ENCODE results near the gene PTTG1.
A peak's percentile ranks its signal among the peaks of the same experiment; 100 is the strongest.

PTTG1 gene

GRCh38 chr5:160421625-160422258 is at the start of gene PTTG1:
PTTG1 (plus strand) TSS chr5:160421855; CDS start chr5:160422313, 458 bp downstream.
- DNase-seq = peak; percentile 78 to 99 (median 89)
- intact Hi-C loops (cut with DNase I) = no loop called here

- DNase-seq = no peak
- intact Hi-C loops (cut with DNase I) = no loop called here
Observed at GRCh38 chr5:160375166-160375565, 46.5 kb upstream of the PTTG1 start.

GRCh38 chr5:160375701-160376100 is 46.0 kb upstream of the PTTG1 start:
- no peak for DNase-seq
- intact Hi-C loops (cut with DNase I) = no loop called here

GRCh38 chr5:160376416-160376815 is 45.2 kb upstream of the PTTG1 start:
- intact Hi-C loops (cut with DNase I) = no loop called here
- DNase-seq = no peak

- no peak for DNase-seq
- intact Hi-C loops (cut with DNase I) = no loop called here
Observed at GRCh38 chr5:160377651-160378050, 44.0 kb upstream of the PTTG1 start.

- intact Hi-C loops (cut with DNase I) = no loop called here
- DNase-seq = no peak
Observed at GRCh38 chr5:160378330-160378729, 43.3 kb upstream of the PTTG1 start.

- DNase-seq = no peak
- intact Hi-C loops (cut with DNase I) = no loop called here
Observed at GRCh38 chr5:160379511-160379910, 42.1 kb upstream of the PTTG1 start.

GRCh38 chr5:160380041-160380440 is 41.6 kb upstream of the PTTG1 start:
- intact Hi-C loops (cut with DNase I) = no loop called here

GRCh38 chr5:160382346-160382745 is 39.3 kb upstream of the PTTG1 start:
- intact Hi-C loops (cut with DNase I) = no loop called here
- no peak for DNase-seq

More at GRCh38 chr5:160380041-160380440, 41.6 kb upstream of the PTTG1 start:
- DNase-seq = no peak

GRCh38 chr5:160384681-160385080 is 37.0 kb upstream of the PTTG1 start:
- intact Hi-C loops (cut with DNase I) = no loop called here
- DNase-seq = no peak

GRCh38 chr5:160385496-160385895 is 36.2 kb upstream of the PTTG1 start:
- intact Hi-C loops (cut with DNase I) = no loop called here
- no peak for DNase-seq

GRCh38 chr5:160387445-160387844 is 34.2 kb upstream of the PTTG1 start:
- intact Hi-C loops (cut with DNase I) = no loop called here
- no peak for DNase-seq

- intact Hi-C loops (cut with DNase I) = loop anchor here (2.0 to 5.0 kb wide), 2 partner anchors 194 to 370 kb away; no protein-coding TSS in a partner anchor
- DNase-seq = no peak
Observed at GRCh38 chr5:160390787-160391696, 30.6 kb upstream of the PTTG1 start.

- intact Hi-C loops (cut with DNase I) = no loop called here
- no peak for DNase-seq
Observed at GRCh38 chr5:160395111-160395510, 26.5 kb upstream of the PTTG1 start.

GRCh38 chr5:160397492-160397891 is 24.2 kb upstream of the PTTG1 start:
- DNase-seq = no peak
- intact Hi-C loops (cut with DNase I) = no loop called here

- intact Hi-C loops (cut with DNase I) = no loop called here
- no peak for DNase-seq
Observed at GRCh38 chr5:160398806-160399205, 22.8 kb upstream of the PTTG1 start.

- intact Hi-C loops (cut with DNase I) = loop anchor here (2.0 kb wide), 1 partner anchor 19 kb away; the partner anchor contains the start of gene SLU7
- DNase-seq = peak; percentile 88 to 99 (median 91)
Observed at GRCh38 chr5:160399402-160400353, 22.0 kb upstream of the PTTG1 start, which contains the start of gene FAM200C. FAM200C (minus strand) TSS chr5:160400054; CDS start chr5:160395490, 4,564 bp downstream.

- intact Hi-C loops (cut with DNase I) = loop anchor here (2.0 kb wide), 1 partner anchor 18 kb away; the partner anchor contains the start of gene FAM200C
- DNase-seq = peak; percentile 85 to 98 (median 89)
Observed at GRCh38 chr5:160418561-160419457, 2.8 kb upstream of the PTTG1 start, which contains the start of gene SLU7. SLU7 (minus strand) TSS chr5:160419081; CDS start chr5:160415294, 3,787 bp downstream.
